ENCODE measurements around the gene CFAP97D2. TPM values are rescaled to one million over a fixed set of nuclear protein-coding genes. Genes with fewer than 3 reads are reported as not detected.
A peak's percentile ranks its signal among the peaks of the same experiment; 100 is the strongest.

The CFAP97D2 gene
- total RNA-seq, 4 donors from 2014 or later = not detected

- WGBS = 43% methylated on average over 9 of the region's 9 CpGs
- Histone ChIP-seq H3K36me3 (no peaks in the 10 kb centered on the region), H3K9me3 (no peaks in the 10 kb centered on the region), H3K27ac (replicated peaks in 1 of 4) (peak overlapping the region in 1 of 4 donors; percentile 37), H3K4me1 (peaks cover 5 to 17% (median 10%) of the 10 kb centered on the region in 4 donors), H3K4me3 (no peak overlapping the region), H3K27me3 (no peaks in the 10 kb centered on the region)
- no peak for DNase-seq (ENCODE audit: extremely low spot score)
- TF ChIP-seq EP300 (IDR thresholded peaks at IDR 0.05) (no peak), POLR2AphosphoS5 (IDR thresholded peaks at IDR 0.05) (no peak), CTCF (IDR thresholded peaks at IDR 0.05) (no peak), POLR2A (IDR thresholded peaks at IDR 0.05; ENCODE audit: low read depth) (no peak)
- intact Hi-C loops (cut with DNase I) = no loop called here
These were observed 43.5 kb downstream of the CFAP97D2 start for GRCh38 chr13:114222461-114222968.

GRCh38 chr13:114224201-114224600 lies 45.1 kb downstream of the CFAP97D2 start:
- DNase-seq (ENCODE audit: extremely low spot score) = no peak
- intact Hi-C loops (cut with DNase I) = no loop called here
- WGBS = 91% methylated on average over 10 of the region's 13 CpGs

GRCh38 chr13:114225610-114226009 lies 46.6 kb downstream of the CFAP97D2 start:
- no peaks in the 10 kb centered on the region for H3K9me3 ChIP-seq
- H3K36me3 ChIP-seq = no peaks in the 10 kb centered on the region
- H3K4me1 ChIP-seq = peaks cover 5 to 17% (median 10%) of the 10 kb centered on the region in 4 donors
- TF ChIP-seq EP300 (IDR thresholded peaks at IDR 0.05) (no peak), CTCF (IDR thresholded peaks at IDR 0.05) (no peak), POLR2A (IDR thresholded peaks at IDR 0.05; ENCODE audit: low read depth) (no peak), POLR2AphosphoS5 (IDR thresholded peaks at IDR 0.05) (no peak)
- H3K27me3 ChIP-seq = peaks cover 0 to 23% (median 3%) of the 10 kb centered on the region in 4 donors
- 78% methylated on average over 7 of the region's 8 CpGs for WGBS
- DNase-seq (ENCODE audit: extremely low spot score) = no peak
- intact Hi-C loops (cut with DNase I) = loop anchor here (1.0 to 5.0 kb wide), 3 partner anchors 198 to 408 kb away; no protein-coding TSS in a partner anchor
- H3K4me3 ChIP-seq = no peak overlapping the region
- no peak overlapping the region for H3K27ac ChIP-seq (replicated peaks in 1 of 4)

More at GRCh38 chr13:114224201-114224600, 45.1 kb downstream of the CFAP97D2 start:
- Histone ChIP-seq H3K9me3 (no peaks in the 10 kb centered on the region), H3K36me3 (no peaks in the 10 kb centered on the region), H3K27ac (replicated peaks in 1 of 4) (no peak overlapping the region), H3K4me3 (no peak overlapping the region), H3K27me3 (peaks cover 0 to 15% (median 1%) of the 10 kb centered on the region in 4 donors), H3K4me1 (peaks cover 5 to 17% (median 10%) of the 10 kb centered on the region in 4 donors)
- TF ChIP-seq CTCF (IDR thresholded peaks at IDR 0.05) (no peak), POLR2AphosphoS5 (IDR thresholded peaks at IDR 0.05) (no peak), POLR2A (IDR thresholded peaks at IDR 0.05; ENCODE audit: low read depth) (no peak), EP300 (IDR thresholded peaks at IDR 0.05) (no peak)

GRCh38 chr13:114226088-114226487 lies 47.0 kb downstream of the CFAP97D2 start:
- intact Hi-C loops (cut with DNase I) = loop anchor here (1.0 to 5.0 kb wide), 3 partner anchors 199 to 409 kb away; no protein-coding TSS in a partner anchor
- TF ChIP-seq POLR2A (IDR thresholded peaks at IDR 0.05; ENCODE audit: low read depth) (no peak), EP300 (IDR thresholded peaks at IDR 0.05) (no peak), CTCF (IDR thresholded peaks at IDR 0.05) (no peak), POLR2AphosphoS5 (IDR thresholded peaks at IDR 0.05) (no peak)
- no peaks in the 10 kb centered on the region for H3K36me3 ChIP-seq
- 85% methylated on average over 10 of the region's 11 CpGs for WGBS
- H3K4me1 ChIP-seq = peaks cover 5 to 17% (median 10%) of the 10 kb centered on the region in 4 donors
- peaks cover 0 to 23% (median 3%) of the 10 kb centered on the region in 4 donors for H3K27me3 ChIP-seq
- DNase-seq (ENCODE audit: extremely low spot score) = no peak
- H3K4me3 ChIP-seq = no peak overlapping the region
- no peak overlapping the region for H3K27ac ChIP-seq (replicated peaks in 1 of 4)
- no peaks in the 10 kb centered on the region for H3K9me3 ChIP-seq
